Omental fat pad (tissue), 4 donors: ENCODE results near the gene TMEM51. TPM values are rescaled to one million over a fixed set of nuclear protein-coding genes. Genes with fewer than 3 reads are reported as not detected.

Experiments used
- ATAC-seq: fragments of 150-250 bp; one replicate; pipeline ENCODE4 v1.9.1; 2016; ENCODE audit warnings: mild to moderate bottlenecking, moderate library complexity; ENCODE audit not compliant: low FRiP score
- DNase-seq: peaks from one replicate; pipeline ENCODE4 v3.0.0-alpha.2; 2019; ENCODE audit warnings: low spot score
- total RNA-seq, 4 donors: library from RNA; depleted of rRNA; stranded (reverse); fragments of >200 nt; gene quantifications; one replicate each; pipeline ENCODE4 v1.1.0, GENCODE V29; 2016
- TF ChIP-seq, protein P1 (sequence below), 3 donors: fragments of 450-650 bp; IDR thresholded peaks; one replicate each; pipeline ENCODE4 v1.5.1; 2016 to 2017; ENCODE audit warnings: antibody characterized with exemption in 3 of 3, mild to moderate bottlenecking in 3 of 3, moderate library complexity in 2 of 3

The TMEM51 gene, protein sequence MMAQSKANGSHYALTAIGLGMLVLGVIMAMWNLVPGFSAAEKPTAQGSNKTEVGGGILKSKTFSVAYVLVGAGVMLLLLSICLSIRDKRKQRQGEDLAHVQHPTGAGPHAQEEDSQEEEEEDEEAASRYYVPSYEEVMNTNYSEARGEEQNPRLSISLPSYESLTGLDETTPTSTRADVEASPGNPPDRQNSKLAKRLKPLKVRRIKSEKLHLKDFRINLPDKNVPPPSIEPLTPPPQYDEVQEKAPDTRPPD
- total RNA-seq: 1 to 10 TPM; 3.3 to 8.6 (median 4.4) TPM

DNA sequence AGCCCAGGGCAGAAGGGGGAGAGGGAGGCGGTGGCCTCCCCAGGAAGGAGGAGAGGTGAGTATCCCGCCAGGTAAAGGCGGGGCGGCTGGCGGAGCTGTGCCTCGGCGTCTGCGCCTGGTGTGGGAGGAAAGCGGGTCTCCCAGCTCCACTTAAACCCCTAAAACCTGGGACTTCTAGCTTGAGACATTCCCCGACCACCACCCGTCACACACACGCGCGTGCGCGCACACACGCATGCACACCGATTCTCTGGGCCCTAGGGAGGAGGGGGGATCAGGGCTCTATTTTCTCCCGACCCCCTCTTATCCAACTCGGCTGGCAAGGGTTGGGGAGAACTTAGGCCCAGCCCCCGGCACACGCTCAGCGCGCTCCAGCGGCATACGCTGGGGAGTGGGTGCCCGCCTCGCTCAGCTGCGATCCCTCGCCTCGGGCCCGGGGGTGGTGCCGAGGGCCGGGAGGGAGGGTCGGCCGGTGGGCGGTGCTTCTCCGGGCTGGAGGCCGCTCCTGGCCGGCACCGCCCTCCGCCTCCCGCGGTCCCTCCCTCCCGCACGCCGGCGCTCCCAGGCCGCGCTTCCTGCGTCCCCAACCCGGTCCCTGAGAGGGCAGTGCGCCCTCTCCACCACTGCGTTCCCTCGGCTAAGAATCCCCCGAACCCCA lies at the start of gene TMEM51:
TMEM51 (plus strand) TSS at position 564 of the 658 bp plus-strand sequence. CDS start 61,341 bp downstream, outside the sequence.
- no peak for DNase-seq
- TF ChIP-seq, protein P1, sequence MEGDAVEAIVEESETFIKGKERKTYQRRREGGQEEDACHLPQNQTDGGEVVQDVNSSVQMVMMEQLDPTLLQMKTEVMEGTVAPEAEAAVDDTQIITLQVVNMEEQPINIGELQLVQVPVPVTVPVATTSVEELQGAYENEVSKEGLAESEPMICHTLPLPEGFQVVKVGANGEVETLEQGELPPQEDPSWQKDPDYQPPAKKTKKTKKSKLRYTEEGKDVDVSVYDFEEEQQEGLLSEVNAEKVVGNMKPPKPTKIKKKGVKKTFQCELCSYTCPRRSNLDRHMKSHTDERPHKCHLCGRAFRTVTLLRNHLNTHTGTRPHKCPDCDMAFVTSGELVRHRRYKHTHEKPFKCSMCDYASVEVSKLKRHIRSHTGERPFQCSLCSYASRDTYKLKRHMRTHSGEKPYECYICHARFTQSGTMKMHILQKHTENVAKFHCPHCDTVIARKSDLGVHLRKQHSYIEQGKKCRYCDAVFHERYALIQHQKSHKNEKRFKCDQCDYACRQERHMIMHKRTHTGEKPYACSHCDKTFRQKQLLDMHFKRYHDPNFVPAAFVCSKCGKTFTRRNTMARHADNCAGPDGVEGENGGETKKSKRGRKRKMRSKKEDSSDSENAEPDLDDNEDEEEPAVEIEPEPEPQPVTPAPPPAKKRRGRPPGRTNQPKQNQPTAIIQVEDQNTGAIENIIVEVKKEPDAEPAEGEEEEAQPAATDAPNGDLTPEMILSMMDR (IDR thresholded peaks at IDR 0.05): no peak
- peak; percentile 31 for ATAC-seq

DNA sequence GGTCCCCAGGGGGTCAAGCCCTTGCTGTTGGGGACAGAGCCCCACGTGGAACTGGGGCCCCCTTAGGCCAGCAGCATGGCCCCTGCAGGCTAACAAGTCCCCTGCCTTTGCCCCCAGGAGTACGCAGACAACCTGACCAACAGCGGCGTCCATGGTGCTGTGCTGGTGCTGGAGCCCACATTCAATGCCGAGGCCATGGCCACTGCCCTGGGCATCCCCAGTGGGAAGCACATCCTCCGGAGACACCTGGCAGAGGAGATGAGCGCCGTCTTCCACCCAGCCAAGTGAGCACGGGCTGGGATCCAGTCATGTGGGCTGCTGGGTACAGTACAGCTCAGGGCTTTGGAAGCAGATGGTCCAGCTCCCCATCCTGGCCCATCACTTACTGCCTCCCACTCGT lies 49.6 kb upstream of the TMEM51 start:
- ATAC-seq (no peak), DNase-seq (no peak)
- TF ChIP-seq, protein P1 (IDR thresholded peaks at IDR 0.05): no peak

DNA sequence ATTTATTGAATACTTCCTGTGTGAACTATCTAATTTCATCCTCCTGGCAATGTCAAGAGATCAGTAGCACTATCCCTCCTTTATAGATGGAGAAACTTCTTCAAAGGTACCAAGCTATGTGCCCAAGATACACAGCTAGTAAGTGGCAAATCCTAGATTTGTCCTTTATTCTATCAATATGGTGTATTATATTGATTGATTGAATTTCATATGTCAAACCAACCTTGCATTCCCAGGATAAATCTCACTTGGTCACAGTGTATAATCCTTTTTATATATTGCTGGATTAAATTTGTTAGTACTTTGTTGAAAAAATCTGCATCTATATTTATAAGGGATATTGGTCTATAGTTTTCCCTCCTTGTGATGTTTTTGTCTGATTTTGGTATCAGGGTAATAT lies 48.8 kb upstream of the TMEM51 start:
- TF ChIP-seq, protein P1 (IDR thresholded peaks at IDR 0.05): no peak
- DNase-seq: no peak
- ATAC-seq: no peak

DNA sequence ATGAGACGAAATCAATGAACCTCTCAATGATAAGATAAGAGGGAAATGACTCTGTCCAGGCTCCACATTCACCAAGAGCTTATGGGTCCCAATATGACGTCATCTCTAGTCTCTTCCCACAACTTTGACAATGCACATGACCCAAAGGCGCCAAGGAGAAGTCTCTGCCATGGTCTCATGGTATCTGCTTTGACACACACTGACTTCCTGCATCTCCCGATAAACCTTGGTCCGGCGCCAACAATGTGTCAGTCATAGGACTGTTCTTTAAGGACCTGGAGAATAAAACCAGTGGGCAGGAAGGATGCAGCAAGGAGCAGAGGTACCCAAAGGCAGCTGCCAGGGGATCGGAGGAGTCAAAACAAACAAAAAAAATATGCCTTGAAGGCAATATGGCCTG lies 46.9 kb upstream of the TMEM51 start:
- TF ChIP-seq, protein P1 (IDR thresholded peaks at IDR 0.05): no peak

DNA sequence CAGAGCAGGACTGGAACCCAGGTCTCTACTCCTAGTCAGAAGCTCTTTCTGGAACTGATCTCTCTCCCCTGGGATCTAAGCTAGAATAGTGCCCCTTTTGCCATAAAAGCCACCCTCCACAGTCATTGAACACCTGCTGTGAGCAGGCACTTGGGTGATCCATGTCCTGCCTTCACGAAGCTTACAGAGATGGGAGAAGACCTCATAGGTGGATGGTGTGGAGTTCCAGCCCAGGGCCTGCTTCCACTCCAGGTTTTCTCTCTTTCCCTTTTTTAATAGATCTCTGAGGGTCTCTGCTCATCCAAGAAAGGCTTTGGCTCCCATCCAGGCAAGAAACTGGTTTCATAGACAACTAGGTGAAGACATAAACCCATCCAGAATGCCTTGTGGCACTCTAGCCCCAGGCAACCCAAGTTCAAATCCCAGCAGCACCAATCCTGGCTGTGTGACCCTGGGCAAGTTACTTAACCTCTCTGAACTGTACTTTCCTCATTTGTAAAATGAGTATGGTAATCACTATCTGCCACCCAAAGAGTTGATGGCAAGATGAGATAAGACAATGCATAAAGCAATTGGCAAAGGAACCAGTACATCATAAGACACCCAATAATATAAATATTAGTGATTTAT lies 46.4 kb upstream of the TMEM51 start:
- DNase-seq (no peak), ATAC-seq (no peak)
- TF ChIP-seq, protein P1 (IDR thresholded peaks at IDR 0.05): no peak

More for the DNA sequence above, 46.9 kb upstream of the TMEM51 start:
- ATAC-seq (no peak), DNase-seq (no peak)

DNA sequence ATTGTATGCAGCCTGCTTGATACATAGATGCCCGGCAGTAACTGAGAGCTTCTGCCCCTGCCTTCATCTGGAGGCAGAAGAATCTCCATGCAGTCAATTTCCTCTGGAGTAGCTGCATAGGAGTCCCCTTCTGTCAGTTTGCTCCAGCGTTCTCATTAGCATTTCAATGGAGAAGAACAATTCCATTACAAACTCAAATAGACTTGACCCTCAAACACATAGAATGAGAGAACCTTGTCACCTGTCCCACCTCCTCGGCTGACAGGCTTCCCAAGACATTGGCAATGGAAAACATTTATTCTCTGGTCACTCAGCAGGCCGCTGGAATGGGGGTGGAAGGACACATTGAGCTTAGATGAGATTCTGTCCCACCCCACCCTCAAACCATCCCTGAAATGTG lies 45.6 kb upstream of the TMEM51 start:
- ATAC-seq: no peak
- TF ChIP-seq, protein P1 (IDR thresholded peaks at IDR 0.05): no peak
- DNase-seq: no peak
